Stimulated activated CD8-positive, alpha-beta memory T cell treated with anti-CD3 and anti-CD28 coated beads, Interleukin-15, amount 100 ng/mL, for 24 hours (primary cell): ENCODE measurements around the gene FAAP100.
"Not testable (repeated sequence)": the region's sequence is repeated elsewhere in the genome, so short reads cannot be mapped to it uniquely, and the experiment has no call there.

Experiments used
- DNase-seq: peaks from one replicate; pipeline ENCODE4 v3.0.0-alpha.2; 2020; ENCODE audit warnings: low read depth

FAAP100 gene

DNA sequence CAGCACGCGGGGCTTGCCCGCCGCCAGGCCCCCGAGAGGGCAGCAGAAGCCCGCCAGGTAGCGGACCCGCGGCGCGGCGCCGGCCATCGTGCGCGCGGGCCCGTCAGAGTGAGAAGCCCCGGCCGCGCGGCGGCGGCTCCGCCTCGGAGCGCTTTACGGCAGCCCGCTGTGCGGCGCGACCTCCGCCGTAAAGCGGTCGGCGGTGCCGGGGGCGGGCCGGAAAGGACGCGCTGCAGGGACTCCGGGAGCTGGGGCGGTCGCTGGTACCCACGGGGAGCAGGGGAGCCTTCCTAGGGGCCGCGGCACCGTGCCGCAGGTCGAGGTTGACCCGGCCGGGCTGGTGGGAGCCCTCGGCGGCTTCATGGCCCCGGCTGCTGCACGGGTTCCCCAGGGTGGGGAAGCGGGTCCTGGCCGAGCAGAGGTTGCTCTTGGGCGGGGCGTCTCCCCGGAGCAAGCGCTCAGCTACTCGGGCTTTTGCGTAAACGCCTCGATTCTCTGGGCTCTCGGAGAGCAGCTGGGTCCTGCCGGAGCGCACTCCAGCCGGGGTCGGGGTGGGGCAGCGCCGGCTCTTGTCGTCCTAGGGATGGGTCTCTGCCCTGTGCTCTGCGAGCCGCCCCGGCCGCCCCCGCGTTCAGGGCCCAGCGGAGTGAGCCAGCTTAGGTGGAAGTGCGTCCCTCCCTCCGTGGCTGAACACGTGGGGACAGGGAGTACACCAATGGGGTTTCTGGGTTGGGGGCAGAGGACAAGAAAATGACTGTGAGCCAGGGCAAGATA, at the start of gene FAAP100:
Gene FAAP100 (minus strand): TSS at position 110 of the 774 bp plus-strand sequence. CDS start 23 bp downstream, at position 87.
- peak; percentile 71 for DNase-seq

DNA sequence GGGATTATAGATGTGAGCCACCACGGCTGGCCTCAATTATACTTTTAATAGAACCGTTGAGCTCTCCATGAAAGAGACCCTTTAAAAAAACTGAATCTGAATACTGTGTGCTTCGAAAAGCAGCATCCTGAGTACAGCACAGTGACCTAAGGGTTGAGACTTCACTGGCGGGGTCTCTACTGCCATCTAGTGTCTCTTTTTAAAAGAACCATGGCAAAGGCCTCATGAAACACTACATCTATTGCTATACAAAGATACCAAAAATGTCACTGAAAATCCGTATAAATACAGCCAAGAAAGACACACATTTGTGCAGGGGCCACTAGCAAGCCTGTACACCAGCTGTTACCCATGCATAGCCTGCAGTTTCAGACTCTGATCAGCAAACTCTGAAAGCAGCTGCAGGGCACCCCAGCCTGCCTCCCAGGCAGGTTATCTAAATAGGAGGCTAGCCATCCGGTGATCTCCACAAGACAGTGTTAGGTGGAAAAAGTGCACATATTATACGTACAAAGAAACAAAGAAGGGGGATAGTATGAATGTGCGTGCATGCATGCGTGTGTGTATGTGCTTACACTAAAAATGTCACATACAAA, 49.5 kb upstream of the FAAP100 start:
- DNase-seq: no peak

- DNase-seq: no peak
Measured at GRCh38 chr17:81599719-81600486, 47.8 kb upstream of the FAAP100 start.

DNA sequence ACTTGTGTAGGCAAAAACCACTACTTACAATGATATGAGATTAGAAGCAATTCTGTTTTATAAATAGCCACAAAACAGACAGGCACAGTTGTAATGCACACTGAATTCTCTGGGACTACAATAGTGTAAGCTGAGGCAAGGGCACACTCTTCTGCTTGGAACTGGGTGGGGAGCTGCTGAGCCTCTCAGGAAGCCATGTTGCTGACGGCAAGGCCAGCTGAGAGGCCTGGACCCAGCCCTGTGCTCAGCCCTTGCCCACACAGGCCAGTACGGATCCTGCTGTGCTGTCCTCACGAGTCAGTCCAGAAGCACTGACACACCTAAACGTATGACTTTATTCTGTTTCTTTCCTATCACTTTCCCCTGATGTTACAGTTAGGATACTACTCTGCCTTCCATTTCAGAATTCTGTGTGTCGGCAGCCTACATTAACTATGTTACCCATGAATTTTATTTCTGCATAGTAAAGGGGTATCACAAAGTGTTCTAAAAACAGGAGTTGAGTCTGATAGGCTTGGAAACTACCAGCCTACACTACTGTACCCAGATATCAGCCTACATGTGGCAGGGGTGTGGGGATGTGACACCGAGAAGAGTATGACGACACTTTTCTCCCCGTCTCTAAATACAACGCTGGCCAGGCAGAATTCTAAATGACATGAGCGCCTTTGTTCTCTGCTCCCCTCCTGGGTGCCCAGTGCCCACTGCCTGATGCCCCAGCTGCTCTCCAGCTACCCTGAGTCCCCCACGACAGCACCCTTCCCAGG, 41.1 kb upstream of the FAAP100 start:
- no peak for DNase-seq

- DNase-seq: no peak
Measured at GRCh38 chr17:81591971-81592370, 39.8 kb upstream of the FAAP100 start.

DNA sequence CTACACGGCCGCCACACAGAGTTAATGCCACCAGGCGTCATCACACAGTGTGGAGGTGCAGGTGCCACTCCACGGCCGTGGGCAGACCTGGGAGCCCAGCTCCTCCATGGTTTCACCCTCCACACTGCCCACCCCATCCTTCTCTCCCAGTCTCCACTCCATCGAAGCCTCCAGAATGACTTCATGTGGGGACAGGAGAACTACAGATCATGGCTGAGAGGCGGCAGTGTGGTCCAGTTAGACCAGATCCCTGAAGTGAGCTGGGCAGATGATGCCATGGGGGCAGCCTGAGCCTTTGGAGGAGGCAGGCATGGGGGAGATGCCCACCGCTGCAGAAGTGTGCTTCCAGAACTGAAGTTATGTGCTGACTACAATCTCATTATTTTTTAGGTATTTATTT, 38.0 kb upstream of the FAAP100 start:
- no peak for DNase-seq

DNA sequence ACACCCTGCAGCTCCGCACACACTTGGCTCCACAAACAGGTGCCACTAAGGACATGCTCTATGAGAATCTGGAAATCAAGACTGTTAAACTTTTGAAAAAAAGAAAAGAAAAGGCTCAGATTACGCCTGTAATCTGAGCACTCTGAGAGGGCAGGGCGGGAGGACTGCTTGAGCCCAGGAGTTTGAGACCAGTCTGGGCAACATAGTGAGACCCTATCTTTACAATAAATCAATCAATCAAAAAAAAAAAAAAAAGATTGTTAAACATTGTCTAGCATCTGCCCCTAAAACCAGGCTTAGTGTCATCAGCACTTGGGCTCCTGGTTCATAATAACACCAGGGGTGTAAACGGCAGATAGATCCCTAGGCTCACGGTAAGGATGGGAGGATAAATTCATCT, 37.5 kb upstream of the FAAP100 start:
- no peak for DNase-seq

DNA sequence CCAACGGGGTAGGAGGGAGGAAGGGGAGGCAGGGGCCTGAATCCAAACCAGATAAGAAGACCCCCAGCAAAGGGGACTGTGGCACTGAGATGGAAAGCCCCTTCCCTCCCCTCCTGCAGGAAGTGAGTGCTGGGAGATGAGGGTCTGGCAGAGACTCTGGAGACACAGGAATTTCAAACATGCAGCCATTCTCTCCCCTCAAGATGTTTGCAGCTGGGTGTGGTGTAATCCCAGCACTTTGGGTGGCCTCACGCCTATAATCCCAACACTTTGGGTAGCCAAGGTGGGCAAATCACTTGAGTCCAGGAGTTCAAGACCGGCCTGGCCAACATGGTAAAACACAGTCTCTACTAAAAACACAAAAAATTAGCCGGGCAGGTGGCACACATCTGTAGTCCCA, 33.9 kb upstream of the FAAP100 start:
- DNase-seq: no peak

- DNase-seq: not testable (repeated sequence)
Measured at GRCh38 chr17:81584771-81585170, 32.6 kb upstream of the FAAP100 start.

- no peak for DNase-seq
Measured at GRCh38 chr17:81583589-81584342, 31.6 kb upstream of the FAAP100 start.

- DNase-seq: no peak
Measured at GRCh38 chr17:81582749-81583148, 30.6 kb upstream of the FAAP100 start.

DNA sequence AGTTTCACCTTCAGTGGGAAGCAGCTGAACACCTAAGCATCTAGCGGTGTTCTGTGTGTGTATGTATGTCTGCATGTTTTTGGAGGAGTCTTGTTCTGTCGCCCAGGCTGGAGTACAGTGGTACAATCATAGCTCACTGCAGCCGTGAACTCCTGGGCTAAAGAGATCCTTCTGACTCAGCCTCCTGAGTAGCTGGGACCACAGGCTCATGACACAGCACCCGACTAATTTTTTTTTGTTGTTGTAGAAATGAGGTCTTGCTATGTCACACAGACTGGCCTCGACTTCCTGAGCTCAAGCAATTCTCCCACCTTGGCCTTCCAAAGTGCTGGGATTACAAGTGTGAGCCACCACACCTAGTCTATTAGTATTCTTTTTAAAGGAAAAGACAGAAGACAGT, 30.2 kb upstream of the FAAP100 start:
- DNase-seq: no peak

GRCh38 chr17:81581758-81582157, 29.6 kb upstream of the FAAP100 start:
- DNase-seq: no peak

DNA sequence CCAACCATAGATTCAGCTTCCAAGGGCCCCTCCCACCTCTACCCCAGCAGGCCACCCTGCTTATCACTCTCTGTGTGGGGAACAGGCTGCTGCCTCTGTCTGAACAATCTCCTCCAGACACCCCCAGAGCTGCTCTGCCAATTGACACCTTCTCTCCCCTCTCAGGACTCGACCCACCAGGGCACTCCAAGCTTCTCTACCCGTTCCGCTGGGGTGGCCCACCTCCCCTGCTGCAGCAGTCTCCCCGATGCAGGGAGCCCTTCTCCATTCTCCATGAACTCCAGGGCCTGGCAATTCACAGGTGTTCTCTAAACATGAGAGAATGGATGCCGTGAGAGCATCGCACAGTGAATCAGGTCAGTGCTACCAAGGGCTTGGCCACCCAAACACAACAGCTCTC, 28.3 kb upstream of the FAAP100 start:
- no peak for DNase-seq

DNA sequence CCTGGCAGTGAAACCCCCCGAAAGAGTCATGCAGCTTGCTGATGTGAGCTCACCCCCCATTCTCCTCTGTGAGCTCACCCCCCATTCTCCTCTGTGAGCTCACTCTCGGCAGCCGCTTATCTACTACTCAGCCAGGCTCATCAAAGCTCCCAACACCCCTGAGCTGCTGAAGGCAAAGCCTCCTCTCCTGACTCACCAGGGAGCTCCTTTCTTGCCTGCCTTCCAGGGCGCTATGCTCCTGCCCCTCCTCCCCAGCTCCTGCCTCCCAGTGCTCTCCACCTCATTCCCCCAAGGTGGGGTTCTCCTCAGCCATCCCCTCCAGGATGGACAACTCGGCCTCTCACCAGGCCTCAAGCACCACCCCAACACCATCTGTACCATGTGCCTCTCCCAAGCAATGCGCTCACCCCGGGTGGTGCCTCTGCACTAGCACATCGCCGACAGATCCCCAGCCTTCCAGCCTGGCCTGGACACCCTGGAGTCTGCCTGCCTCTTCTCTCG, 27.7 kb upstream of the FAAP100 start:
- DNase-seq: no peak

DNA sequence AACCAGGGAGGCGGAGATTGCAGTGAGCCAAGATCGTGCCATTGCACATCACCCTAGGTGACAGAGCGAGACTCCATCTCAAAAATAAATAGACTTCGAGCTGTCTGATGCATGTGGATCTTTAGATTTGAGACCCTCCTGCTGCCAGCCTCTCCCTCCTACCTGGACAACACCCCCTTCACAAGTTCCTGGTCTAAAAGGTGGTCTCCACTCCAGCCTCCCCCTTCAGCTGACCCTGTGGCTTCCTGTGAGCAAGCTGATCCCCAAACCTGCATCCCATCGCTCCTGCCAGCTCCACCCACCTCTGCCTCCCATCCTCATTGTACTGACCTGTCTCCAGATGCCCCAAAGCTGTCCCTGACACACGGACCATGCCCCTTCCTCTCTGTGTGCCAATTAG, 27.1 kb upstream of the FAAP100 start:
- no peak for DNase-seq

GRCh38 chr17:81578561-81579225, 26.5 kb upstream of the FAAP100 start:
- no peak for DNase-seq

DNA sequence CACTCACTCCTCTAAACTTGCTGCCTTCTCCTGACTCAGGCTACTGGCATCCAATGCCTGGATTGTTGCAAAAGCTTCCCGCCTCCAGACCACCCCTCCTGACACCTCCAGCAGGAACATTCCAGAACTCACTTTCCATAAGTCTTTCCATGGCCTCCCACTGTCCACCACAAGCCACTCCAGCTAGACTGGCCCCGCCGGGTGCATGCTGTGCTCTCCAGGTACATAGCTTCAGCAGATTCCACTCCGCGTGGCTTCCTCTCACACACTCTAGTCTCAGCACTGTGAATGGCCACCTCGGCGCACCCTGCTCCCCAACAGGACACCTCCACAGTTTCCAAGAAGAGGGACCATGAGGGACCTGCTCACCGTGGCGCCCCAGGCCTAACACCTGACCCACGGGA, 25.9 kb upstream of the FAAP100 start:
- no peak for DNase-seq

DNA sequence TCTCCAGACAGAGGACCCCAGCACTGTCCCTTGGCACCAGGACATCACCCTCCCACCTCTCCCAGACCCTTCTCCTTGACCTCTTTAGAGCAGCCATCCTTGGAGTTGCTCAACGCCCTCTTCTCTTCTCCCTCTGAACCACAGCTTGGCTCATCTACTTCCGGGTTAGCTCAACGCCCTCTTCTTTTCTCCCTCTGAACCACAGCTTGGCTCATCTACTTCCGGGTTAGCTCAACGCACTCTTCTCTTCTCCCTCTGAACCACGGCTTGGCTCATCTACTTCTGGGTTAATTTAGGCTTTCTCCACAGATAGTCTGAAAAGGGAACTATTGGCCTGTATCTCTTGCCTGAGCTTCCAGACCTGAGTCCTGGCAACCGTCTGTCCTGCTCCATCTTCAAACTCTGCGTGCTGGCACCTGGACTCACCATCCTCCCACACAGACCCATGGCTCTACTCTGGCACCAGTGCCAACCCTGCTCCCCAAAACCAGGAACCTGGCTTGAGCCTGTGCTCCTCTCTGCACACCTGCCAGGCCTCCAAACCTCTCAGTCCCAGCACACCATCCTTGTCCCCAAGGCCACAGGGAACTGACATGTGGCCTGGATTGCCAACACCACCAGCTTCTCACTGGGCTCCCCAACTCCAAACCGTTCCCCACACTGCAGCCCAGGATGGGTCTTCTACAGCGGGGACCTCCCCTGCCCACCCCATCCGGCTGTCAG, 25.3 kb upstream of the FAAP100 start:
- DNase-seq: no peak

DNA sequence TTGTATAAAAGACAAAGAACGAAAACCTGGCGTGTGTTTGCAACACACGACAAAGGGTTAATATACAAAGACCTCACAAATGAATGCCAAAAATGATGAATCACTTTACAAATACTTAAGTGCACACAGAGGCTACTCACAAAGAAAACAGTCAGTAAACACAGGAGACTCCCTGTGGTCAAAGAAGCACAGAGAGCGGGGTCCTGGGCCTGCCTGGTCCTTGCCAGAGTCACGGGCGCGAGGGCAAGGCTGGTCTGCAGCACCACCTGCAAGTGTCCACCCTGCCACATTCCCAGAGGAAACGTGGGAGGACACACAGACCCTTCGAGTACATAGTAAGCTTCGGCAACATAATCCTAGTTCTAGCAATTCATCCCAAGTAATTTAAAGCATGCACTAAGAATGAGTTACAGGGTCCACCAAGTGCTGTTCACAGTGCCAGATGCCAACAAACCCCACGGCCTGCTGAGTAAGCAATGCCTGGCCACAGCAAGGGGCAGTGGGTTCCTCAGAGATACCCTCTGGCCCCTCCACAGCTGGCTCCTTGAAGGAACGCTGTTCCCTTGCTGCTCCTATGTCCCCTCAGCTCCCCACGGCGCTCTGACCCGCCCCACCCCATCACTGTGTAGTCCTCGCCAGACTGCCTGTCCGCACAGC, 24.6 kb upstream of the FAAP100 start:
- DNase-seq: no peak
